HG03108 (cell line): ENCODE measurements around the gene GPRC5D.

Experiments
- ATAC-seq: cut with Tn5 transposase; IDR thresholded peaks from one replicate; pipeline ENCODE4 v1.9.1; 2021; ENCODE audit warnings: moderate library complexity; ENCODE audit not compliant: unreplicated experiment

GPRC5D gene

GRCh38 chr12:12952036-12952435 is at the start of gene GPRC5D:
GPRC5D (minus strand) TSS chr12:12952170; CDS start chr12:12950384, 1,786 bp downstream.
- ATAC-seq: no peak

GRCh38 chr12:13001775-13002040 is 49.7 kb upstream of the GPRC5D start:
- no peak for ATAC-seq

DNA sequence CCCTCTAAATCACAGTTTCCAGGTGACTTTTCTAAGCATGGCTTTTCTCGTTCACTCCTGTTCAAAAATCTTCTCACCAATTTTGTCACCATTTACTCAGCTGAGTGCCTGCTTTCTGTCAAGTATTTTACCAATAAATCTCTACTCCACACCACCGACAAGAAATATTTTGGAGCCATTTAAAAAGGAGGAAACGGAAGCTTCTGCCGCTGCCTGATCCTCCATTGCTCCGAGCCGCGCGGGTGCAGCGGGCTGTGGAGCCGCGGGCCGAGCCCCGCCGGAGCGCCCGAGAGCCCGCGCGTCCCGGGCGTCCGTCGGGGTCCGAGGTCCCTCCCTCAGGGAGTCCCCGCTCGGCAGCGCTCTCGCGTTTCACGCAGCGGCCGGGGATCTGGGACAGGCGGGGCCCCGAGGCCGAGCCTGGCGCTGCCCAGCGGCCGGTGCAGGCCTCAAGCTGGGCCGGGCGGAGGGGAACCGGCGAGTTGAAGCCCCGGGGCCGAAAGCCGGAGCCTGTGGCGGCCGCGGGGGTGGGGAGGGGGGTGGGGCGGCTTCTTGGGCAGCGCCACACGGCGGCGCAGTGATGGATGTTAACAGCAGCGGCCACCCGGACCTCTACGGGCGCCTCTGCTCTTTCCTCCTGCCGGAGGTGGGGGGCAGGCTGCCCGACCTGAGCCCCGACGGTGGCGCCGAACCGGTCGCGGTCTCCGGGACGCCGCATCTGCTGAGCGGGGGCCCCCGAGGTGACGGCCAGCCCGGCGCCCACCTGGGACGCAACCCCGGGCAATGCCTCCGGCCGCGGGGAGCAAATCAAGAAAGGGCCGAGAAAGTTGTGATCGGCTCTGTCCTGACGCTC is 49.2 kb upstream of the GPRC5D start:
- ATAC-seq: no peak

DNA sequence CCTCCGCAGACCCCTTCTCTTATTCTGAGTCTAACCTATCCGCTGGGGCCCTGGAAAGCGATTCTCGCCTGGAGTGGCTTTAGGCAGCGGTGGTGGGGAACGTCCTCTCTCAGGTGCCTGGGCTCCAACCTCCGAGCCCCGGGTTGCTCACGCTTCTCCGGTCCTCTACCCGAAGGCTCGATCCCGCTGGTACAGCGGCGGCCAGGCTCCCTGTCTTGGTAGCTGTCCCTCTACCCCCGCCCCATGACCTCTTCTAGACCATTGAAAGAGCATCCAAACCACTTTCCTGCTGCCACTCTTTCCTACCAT is 48.6 kb upstream of the GPRC5D start:
- ATAC-seq: peak; percentile 6

GRCh38 chr12:12999959-13000615 is 48.1 kb upstream of the GPRC5D start, which contains the start of gene HEBP1:
HEBP1 (minus strand) TSS chr12:13000265; CDS start chr12:13000114, 151 bp downstream.
- ATAC-seq: peak; percentile 86

GRCh38 chr12:12999271-12999958 is 47.4 kb upstream of the GPRC5D start:
- ATAC-seq: no peak

- ATAC-seq: no peak
Observed at GRCh38 chr12:12998248-12998647, 46.3 kb upstream of the GPRC5D start.

- ATAC-seq: no peak
Observed at GRCh38 chr12:12997734-12998133, 45.8 kb upstream of the GPRC5D start.

DNA sequence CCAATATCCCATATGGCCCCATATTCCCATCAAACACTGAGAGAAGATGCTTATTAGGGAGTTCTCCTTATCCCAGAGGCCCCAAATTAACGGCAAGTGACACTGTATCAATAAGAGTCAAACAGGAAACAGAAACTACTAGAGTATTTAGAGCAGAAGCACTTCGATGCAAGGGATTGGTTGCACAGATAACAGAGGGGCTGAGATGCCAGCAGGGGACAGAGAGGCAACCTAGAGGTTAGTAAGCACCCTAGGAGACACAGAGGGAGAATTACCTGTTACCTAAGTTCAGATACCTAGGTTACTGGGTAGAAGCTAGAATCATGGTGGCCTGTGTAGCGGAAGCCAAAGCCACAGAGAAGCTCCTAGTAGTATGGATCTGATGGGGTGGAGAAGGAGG is 45.2 kb upstream of the GPRC5D start:
- no peak for ATAC-seq

- no peak for ATAC-seq
Observed at GRCh38 chr12:12996209-12996608, 44.2 kb upstream of the GPRC5D start.

DNA sequence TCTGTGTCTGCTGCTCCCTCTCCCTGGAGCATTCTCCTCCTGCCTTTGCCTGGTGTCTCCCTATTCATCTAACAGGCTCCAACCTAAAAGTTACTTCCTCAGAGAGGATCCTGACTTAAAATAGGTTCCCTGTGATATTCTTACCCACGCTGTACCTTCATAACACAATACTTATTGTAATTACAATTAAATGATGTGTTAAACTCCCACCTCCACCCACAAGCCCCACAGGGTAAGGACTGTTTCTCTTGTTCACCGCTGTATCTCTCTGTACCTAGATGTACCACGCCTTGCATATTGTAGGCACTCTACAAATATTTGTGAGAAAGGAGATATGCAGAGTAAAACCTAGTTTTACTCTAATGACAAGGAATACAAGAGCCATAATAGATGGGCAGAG is 43.1 kb upstream of the GPRC5D start:
- no peak for ATAC-seq

DNA sequence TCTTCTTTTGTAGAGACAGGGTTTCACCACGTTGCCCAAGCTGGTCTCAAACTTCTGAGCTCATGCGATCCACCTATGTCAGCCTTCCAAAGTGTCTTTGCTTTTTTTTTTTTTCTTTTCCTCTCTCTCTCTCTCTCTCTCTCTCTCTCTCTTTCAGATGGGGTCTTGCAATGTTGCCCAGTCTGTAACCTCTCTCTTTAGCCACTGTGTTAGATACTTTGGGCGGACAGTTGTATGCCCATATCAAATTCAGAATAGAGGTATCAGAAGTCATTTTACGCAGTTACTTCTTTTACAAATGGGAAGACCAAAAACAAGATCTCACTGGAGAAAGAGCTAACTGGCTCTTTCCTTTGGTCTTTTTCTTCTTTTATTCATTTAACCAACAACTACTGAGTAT is 41.4 kb upstream of the GPRC5D start:
- ATAC-seq: no peak

DNA sequence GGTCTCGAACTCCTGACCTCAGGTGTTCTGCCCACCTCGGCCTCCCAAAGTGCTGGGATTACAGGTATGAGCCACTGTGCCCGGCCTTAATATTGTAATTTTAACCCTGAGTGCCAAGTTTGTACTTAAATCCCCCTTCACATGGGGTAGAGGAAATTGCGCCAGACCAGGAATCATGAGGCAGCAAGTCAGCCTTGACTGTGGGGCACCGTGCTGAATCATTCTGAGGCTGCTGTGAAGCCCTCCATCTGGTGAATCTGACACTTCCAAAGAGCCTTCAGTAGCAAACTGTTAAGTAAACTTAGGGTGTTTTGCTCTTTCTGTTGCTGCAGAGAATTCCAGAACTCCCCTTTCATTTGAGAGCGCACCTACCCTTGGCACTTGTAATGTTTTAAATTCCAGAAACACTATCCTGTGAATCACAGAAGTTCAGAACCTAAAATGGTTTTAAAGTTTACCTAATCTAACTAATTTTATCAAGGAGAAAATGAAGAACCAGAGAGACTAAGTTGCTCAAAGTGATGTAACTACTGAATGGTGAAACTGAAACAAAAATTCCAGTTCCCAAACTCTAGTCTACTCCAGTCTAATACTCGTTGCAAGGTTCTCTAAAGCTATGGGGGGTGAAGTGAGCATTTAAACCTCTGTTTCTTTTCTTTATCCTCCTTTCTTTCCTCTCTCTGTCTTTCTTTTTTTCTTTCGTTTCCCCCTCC is 40.6 kb upstream of the GPRC5D start:
- no peak for ATAC-seq

GRCh38 chr12:12990700-12991468 is 38.9 kb upstream of the GPRC5D start:
- no peak for ATAC-seq

DNA sequence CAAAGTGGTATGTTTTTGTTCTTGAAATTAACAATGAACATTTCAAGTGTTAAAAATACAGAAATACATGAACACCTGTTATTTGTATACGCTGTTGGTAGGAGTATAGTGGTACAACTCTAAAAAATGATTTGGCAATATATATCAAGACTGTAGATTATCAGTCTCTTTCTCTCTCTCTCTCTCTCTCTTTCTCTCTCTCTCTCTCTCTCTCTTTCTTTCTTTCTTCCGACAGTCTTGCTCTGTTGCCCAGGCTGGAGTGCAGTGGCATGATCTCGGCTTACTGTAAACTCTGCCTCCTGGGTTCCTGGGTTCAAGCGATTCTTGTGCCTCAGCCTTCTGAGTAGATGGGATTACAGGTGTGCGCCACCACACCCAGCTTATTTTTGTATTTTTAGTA is 35.5 kb upstream of the GPRC5D start:
- ATAC-seq: no peak

GRCh38 chr12:12986775-12987331 is 34.9 kb upstream of the GPRC5D start:
- ATAC-seq: no peak

DNA sequence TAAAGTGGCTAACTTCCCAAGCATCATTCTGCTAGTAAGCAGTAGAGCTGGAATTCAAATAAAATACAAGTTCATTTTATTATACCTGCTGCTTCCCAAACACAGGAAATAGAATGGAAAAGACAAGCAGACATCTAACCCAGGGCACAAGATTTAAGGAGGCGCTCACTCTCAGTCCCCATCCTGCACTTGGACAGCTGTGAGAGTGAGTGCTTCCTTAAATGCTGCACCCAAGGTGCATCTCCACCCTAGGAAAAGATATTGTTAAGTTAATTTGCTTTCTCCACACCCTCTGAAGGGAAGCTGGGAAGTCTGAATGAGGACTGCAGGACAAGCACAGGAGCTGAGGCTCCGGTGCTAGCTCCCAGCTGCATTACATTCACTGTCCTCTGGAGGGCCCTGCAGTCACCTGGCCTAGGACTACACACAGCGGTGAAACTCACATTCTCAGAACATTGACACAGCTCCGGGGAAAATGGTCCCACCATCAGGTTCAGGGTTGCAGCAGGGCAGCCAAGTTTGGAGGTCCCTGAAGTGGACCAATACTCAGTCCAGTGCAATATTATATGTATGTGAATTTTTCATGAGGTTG is 33.9 kb upstream of the GPRC5D start:
- ATAC-seq: no peak

DNA sequence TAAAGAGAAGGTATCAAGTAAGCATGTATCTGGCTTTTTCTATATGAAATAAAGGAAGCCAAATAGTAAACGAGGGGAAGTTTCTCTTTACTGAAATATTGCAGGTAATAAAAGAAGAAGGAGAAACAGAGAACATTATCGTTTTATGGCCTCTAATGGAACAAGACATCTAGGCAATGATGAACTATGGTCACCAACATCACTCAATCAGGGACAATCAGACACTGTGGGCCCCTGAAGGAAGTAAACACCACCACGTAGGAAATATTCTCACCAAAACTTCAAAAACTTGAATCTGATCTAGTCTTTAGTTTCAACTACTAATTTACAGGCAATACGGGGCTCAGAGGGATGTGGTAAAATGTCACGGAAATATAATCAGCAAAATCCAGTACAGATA is 32.2 kb upstream of the GPRC5D start:
- no peak for ATAC-seq

- no peak for ATAC-seq
Observed at GRCh38 chr12:12983420-12984035, 31.6 kb upstream of the GPRC5D start.

GRCh38 chr12:12982331-12982730 is 30.4 kb upstream of the GPRC5D start:
- ATAC-seq: no peak
